NCI-H146 treated with DMSO at 0.1 percent for 48 hours (cell line): ENCODE data around the gene CAPG.
"Not testable (repeated sequence)": the region's sequence is repeated elsewhere in the genome, so short reads cannot be mapped to it uniquely, and the experiment has no call there.

Experiments
- DNase-seq: peaks from one replicate; lab custom pipeline; 2025; ENCODE audit not compliant: unreplicated experiment; lab: John Stamatoyannopoulos, UW

The CAPG gene, protein sequence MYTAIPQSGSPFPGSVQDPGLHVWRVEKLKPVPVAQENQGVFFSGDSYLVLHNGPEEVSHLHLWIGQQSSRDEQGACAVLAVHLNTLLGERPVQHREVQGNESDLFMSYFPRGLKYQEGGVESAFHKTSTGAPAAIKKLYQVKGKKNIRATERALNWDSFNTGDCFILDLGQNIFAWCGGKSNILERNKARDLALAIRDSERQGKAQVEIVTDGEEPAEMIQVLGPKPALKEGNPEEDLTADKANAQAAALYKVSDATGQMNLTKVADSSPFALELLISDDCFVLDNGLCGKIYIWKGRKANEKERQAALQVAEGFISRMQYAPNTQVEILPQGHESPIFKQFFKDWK

DNA sequence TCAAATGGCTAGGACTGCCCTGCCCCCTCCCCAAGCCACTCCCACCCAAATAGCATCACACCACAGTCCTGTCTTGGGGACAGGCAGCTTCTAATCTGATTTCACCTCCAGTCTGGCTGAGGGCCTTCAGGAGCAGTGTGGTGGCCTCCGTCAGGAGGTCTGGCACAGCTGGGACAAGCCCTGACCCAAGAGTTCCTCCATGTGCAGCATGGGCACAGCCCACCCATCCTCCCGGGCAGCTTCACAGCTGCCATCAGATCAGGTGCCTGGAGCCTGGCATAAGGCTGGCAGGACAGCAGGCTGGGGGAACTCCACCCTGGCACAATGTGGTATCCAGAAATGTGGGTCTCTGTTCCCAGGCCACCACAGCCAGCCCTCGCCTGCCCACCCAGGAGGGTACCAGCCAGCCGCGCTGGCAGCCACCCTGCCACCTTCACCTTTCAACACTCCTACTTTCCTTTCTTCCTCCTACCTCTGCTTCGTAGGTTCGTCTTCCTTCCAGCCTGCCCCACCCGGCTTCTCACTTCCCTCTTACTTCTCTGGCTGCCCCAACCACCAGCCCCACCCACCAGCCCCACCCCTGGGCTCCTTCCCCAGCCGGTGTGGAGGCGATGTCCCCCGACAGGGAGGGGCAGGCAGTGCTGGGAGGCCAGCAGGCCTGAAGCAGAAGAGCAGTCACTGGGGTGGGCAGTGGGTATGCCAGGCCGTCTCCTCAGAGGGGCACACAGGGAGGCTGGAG is at the start of gene CAPG:
CAPG (minus strand) TSS at position 522 of the 739 bp plus-strand sequence. CDS start 8,221 bp downstream, outside the sequence.
- DNase-seq: no peak

DNA sequence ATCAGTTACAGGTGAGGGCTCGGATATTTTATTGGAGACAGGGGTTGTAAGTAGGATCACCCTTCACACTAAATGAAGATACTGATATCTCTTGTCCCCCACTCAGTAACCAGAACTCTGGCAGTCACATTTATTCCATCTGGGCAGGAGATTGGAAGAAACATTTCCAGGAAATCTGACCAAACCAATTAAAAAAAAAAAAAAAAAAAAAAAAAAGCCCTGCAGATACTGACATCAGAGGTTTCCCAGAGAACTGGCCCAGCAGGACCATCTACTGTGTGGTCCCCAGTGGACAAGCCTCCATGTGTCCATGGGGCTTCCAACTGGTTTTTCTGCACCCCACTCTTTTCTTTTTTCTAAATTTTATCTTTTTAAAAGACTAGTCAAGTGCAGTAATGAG is 49.6 kb upstream of the CAPG start:
- DNase-seq: no peak

DNA sequence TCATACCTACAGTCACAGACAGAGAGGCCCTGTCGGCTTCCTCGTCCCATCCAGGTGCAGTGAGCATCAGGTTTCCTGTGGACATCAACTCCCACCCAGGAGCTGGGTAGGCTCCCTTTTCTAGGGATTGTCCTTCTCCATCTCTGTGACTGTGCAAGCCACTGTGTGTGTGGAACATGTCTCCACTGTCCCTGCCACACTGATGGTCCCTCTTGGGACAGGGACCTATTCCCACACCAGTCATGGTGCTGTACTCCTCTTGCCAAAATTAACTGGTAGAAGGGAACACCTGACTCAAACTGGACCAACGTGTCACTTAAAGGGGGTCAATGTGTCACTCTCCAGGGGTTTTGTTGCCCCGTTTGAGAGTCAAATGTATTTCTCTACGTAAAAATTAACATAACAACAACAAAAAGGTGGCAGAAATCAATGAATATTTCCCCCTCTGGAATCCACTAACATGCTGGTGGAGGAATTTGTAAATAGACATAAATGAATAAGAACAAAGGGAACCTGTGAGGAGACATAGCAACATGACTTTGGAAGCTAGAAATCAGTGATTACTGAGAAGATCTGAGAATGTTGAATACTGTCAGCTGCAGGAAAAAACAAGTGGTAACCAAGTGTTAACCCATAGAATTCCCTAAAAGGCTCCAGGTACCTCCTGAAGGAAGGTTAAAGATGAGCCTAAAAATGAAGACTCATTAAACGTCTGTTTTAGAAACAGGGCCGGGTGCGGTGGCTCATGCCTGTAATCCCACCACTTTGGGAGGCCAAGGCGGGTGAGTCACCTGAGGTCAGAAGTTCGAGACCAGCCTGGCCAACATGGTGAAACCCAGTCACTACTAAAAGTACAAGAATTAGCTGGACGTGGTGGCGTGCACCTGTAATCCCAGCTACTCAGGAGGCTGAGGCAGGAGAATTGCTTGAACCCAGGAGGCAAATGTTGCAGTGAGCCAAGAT is 48.7 kb upstream of the CAPG start:
- no peak for DNase-seq

DNA sequence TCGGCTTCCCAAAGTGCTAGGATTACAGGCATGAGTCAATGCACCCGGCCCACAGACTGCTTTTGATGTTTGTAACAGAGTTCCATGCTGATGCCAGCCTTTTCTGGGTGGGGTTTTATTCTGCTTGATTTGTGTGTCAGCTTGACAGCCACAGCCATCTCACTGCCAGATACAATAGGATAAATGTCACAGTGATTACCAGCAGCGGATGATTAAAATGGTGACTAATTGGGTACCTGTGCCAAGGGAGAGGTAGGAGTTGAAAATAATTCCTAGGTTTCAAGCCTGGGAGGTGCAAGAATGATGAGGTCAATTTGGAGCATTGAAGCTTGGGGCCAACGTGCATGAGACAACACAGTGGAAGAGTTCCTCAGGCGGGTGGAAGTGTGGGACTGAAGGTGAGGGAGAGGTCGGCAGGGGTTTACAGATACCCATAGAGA is 47.7 kb upstream of the CAPG start:
- no peak for DNase-seq

DNA sequence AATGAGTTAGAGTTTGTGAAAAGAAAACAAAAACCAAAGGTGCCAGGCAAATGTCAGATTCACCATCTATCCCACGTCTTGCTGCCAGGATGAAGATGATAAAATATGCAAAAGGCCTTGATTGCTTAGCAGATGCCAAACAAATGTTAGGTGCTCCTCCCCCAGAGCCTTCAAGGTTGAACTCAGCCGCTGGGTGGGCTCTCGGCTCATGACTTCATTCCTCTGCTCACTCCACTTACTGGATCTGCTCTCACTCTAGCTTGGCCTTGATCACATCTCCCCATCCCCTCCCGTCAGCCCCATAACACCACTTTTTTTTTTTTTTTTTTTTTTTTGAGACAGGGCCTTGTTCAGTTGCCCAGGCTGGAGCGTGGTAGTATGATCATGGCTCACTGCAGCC is 46.9 kb upstream of the CAPG start:
- no peak for DNase-seq

DNA sequence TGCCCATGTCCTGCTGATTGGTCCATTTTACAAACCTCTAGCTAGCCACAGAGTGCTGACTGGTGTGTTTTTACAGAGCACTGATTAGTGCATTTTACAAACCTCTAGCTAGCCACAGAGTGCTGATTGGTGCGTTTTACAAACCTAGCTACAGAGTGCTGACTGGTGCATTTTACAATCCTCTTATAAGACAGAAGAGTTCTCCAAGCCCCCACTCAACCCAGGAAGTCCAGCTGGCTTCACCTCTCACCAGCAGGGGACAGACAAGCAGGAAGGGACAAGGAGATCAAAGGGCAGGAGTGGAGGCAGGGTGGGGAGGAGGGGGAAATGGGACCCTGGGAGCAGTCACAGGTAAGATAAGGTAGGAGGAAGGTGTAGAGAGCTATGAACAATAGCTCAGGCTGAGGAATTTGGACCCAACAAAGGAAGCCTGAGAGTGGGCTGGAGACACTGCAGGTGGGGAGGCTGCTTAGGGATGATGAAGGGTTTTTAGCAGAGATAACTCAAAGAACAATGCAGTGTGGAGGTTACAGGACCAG is 45.5 kb upstream of the CAPG start:
- DNase-seq: no peak

DNA sequence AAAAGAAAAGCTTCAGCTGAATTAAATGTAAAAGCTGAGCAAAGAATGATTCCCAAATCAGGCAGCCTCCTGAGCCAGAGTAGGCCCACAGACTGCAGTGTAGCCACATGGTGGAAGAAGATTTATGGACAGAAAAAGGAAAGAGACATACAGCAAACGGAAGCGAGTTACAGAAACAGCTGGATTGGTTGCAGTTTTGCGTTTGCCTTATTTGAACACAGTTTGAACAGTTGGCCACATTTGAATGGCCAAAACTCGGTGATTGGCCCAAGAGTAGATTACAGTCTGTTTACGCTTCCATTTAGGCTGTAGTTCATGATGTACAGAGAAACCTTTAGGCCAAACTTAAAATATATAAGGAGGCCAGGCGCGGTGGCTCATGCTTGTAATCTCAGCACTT is 43.4 kb upstream of the CAPG start:
- DNase-seq: no peak

DNA sequence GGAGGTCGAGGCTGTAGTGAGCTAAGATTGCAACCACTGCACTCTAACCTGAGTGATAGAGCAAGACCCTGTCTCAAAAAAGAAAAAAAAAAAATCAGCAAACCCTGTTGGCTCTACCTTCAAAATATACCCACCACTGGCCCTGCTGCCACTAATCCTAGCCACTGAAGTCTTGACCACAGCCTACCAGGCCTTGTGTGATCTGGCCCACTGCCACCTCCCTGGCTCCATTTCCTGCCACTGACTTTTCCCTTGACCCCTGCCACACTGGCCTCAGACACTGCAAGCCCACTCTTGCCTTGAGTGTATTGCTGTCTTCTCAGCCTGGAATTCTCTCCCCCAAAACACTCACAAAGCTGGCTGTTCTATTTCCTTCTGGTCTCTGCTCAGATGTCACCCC is 42.1 kb upstream of the CAPG start:
- DNase-seq: no peak

DNA sequence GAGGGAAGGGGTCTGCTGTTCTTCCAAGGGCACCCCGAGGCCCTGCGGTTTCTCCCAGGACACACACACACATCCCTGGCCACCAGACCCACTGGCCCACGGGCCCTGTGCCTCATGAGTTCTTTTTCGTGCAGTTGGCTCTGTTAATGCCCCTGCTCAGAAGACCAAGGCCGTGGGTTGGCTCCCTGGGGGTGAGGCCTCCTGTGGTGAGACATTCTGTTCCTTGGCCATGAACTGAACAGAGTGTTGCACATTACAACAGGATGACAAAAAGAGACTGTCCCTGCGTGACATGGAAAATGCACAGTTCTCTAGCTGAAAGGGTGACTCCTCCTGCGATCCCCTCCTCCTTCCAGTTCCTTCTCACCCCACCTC is 39.0 kb upstream of the CAPG start:
- no peak for DNase-seq

DNA sequence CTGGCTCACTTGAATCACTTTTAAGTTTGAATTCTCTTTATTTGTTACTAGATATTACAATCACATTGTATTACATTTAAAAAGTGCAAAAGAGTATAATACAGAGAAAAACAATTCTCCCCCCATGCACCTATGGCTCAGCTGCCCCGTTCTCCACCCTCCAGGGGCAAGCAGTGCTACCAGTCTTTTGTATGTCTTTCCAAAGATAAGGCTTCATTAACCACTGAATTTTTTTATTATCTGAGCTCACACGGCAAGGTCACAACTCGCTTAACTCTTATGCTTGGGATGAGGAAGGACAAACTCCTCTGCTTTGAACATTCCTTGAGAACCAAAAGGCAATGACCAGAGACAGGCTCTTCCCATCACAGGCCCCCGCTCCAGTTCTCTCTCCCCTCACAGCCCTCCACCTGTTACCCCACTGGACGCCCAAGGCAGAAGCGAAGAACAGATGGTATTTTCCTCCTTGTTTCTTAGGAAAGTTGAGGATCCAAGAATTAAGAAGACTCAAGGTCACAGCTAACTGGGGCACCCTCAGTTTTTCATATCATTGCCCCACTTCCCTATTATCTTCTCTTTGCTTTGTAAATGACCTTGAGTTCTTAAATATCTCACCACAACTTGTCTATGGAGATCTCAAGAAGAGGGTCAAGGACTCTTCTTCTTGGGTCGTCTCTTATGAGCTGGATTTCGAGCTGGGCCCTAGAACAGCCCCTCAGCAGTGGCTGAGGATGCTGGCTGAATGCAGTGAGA is 38.5 kb upstream of the CAPG start:
- no peak for DNase-seq

DNA sequence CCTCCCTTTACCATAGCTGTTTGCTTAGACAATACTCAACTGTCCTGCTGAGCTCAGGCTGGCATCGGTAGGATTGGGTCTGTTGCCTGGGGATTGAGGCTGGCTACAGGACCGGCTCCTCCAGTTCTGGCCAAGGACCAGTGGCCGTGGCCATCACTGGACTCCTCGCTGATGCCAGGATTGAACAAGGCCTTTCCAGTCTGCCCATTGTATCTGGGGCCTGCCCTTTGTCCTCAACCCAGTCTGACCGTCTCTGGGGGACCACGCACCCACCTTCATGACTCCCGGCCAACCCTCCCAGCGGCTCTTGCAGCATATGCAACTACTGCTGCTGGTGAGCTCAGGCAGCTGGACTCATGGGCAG is 37.0 kb upstream of the CAPG start:
- no peak for DNase-seq

DNA sequence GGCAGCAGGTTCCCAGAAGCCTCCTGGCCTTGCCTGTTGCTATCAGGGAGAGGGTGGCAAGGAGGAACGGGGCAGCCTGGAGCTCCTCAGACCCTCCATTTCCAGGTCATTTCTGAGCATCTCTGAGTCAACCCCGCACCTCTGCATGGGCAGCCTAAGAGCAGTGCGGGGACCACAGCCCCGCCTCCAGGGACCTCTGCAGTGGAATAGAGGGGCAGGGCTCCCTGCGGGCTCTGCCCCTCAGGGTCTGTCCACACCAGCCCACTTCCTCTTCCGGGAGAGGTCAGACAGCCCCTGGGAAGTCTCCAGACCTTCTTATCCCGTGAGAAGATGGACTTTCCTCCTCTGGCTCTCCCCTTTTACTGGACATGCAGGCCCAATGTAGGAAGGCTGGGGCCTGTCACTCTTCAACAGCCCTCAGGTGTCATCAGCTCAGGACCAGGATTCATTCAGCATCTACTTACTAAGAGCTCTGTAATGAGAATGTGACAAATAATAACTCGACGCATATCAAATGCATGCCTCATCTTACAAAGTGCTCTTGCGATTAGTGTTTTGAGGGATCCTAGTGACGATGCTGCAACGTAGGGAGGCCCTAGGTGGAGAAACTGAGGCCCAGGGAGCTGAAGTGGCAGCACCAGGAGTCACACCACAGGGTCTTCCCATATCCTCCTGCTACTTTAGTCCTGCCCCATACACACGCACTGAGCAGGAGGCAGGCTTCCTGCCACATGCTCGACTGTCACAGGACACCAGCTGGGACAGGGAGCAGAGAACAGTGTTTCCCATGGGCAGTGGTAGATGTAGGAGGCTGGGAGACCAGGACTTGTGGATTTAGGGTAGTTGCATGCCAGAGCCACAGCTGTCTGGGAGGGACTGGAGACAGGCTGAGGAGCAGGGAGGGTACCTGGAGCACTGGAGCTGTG is 36.4 kb upstream of the CAPG start:
- no peak for DNase-seq

DNA sequence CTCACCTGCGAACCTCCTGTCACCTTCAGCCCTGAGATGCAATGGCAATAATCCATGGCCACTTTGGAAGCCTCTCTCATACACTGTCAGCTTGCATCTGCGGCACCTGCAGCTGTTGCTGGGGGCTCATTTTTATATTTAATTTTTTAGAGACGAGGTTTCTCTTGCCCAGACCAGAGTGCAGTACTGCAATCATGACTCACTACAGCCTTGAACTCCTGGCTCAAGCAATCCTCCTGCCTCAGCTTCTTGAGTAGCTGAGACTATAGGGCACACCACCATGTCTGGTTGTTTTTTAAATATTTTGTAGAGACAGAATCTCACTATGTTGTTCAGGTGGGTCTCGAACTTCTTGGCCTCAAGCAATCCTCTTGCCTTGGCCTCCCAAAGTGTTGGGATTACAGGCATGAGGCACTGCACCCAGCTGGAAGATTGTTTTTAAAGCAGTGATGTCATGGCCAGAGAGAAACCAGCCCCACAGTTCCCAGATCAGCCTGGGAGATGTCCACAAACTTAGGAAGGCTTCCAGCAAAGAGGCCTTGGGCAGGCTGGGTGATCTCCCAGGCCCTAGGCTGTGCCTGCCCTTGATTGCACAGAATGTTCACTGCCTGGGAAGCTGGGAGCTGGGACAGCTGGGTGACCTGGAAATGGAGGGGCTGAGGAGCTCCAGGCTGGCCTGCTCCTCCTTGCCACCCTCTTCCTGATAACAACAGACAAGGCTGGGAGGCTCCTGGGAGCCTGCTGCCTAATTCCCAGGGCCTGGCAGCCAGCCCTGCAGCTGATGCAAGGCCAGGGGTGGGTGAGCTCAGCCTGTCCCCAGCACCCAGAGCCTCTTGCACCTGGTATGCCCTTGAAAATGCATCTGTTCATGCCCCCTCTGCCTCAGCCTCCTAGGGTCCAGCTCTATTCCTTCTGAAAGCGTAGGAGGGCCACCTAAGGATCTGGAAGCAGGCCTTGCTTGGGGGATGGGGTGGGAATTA is 35.4 kb upstream of the CAPG start:
- DNase-seq: no peak

DNA sequence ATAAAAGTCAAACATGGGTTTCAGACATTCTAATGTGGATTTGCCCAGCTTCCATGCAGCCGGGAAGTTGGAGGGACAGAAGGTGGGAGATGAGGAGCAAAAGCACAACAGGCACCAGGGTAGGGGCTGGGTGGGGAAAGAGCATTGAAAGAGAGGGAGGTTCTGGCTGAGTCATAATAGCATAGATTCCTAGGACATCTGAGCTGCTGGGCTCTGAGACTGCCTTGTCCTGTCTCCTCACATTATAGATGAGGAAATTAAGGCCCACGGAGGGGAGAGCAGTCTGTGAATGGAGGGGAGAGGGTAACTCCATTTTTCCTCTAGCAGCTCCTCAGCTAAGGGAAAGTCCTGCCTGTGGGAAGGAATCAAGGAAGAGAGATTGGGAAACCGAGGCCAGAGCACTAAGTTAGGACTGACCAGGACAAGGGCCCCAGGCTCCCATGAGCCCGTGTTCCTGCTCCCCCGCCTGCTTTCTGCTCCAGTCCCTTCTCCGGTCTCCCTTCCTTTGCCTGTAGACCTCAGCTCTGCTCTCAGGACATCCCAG is 34.5 kb upstream of the CAPG start:
- DNase-seq: no peak

DNA sequence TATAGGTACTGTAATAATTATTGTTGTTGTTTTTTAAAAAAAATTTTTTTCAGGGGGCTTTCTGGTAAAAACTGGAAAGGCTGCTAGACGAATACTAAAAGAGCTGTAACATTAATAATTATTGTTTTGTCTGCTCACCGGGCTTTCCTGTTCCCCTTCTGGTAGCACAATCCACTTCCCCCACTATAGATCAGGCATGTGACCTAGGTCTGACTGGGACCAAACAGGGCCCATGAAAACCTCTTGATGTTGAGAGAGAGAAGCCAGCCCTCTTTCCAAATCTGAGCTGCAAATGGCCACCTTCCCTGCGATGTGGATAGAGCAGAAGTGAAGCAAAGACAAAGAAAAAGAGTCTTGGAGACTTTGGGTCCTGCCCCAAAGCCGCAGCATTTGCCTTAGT is 31.7 kb upstream of the CAPG start:
- no peak for DNase-seq

DNA sequence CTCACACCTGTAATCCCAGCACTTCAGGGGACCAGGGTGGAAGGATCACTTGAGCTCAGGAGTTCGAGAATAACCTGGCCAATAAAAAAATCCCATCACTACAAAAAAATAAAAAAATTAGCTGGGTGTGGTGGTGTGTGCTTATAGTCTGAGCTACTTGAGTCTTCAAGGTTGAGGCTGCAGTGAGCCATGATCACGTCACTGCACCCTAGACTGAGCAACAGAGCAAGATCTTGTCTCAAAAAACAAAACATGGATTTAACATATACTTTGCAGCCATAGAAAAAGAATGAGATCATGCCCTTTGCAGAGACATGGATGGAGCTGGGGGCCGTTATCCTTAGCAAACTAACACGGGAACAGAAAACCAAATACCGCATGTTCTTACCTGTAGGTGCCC is 30.6 kb upstream of the CAPG start:
- no peak for DNase-seq

DNA sequence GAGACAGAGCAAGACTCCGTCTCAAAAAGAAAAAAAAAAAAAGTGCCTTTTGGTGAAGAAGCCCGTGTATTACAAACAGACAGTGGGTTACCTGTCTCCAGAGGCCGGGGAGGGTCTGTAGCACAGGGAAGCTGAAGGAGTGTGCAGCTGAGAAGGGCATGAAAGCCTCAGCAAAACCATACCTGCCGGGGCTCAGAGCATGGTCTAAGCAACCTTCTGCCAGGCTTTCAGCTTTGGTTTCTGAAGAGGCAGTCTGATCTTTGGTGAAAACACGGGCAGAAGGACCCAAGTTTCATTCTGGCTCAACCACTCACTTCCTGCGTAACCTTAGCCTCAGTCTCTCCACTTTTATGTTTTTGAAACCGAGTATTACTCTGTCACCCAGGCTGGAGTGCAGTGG is 29.8 kb upstream of the CAPG start:
- DNase-seq: no peak

DNA sequence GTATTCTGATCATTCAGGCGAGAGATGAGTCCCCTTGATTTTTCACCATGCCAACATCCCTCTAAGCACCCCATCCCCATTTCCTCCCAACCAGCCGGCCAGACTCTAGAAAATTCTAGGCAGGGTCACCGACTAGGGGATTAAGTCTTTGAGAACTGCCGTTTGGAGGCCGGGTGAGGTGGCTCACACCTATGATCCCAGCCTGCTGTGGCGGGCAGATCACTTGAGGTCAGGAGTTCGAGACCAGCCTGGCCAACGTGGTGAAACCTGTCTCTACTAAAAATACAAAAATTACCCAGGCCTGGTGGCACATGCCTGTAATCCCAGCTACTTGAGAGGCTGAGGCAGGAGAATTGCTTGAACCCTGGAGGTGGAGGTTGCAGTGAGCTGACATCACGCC is 29.4 kb upstream of the CAPG start:
- DNase-seq: not testable (repeated sequence)
